GM13977 (cell line): ENCODE results near the gene OR8D1.

Source experiments
- DNase-seq: peaks from one replicate; pipeline ENCODE4 v3.0.0; 2012; ENCODE audit warnings: low spot score
- in situ Hi-C: fragments of 300-500 bp; cut with MboI; formaldehyde crosslinking; loops from one replicate; pipeline ENCODE4 v1.12.0; 2022; ENCODE audit warnings: low sequenced_read_pairs, low pct_unique_long_range_greater_than_20kb, mixed read lengths, inconsistent platforms; ENCODE audit not compliant: unreplicated experiment
- TF ChIP-seq, protein P1 (sequence below): IDR thresholded peaks from 2 replicates; pipeline ENCODE4 v1.5.1; 2012; ENCODE audit warnings: mild to moderate bottlenecking, control low read depth; ENCODE audit not compliant: insufficient read depth; ENCODE audit errors: extremely low read depth, missing control alignments

Gene OR8D1

DNA sequence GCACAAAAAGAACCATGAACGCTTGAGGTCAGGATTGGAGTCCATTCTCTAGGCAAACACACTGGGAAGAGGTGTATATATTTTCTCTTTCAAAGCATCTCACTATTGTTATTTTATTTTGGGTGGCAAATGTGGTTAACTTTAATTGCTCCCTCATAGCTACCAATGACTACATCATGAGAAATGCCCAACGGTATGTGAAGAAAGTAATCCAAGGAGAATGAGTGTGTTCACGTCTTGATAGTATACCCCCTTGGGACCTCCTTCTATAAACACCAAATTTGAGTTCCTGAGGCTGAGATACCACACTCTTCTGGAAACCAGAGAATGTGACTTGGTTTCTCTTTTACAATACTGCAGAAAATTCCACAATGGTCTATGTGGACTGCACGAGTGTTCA is 15.8 kb downstream of the OR8D1 start:
- TF ChIP-seq, protein P1, sequence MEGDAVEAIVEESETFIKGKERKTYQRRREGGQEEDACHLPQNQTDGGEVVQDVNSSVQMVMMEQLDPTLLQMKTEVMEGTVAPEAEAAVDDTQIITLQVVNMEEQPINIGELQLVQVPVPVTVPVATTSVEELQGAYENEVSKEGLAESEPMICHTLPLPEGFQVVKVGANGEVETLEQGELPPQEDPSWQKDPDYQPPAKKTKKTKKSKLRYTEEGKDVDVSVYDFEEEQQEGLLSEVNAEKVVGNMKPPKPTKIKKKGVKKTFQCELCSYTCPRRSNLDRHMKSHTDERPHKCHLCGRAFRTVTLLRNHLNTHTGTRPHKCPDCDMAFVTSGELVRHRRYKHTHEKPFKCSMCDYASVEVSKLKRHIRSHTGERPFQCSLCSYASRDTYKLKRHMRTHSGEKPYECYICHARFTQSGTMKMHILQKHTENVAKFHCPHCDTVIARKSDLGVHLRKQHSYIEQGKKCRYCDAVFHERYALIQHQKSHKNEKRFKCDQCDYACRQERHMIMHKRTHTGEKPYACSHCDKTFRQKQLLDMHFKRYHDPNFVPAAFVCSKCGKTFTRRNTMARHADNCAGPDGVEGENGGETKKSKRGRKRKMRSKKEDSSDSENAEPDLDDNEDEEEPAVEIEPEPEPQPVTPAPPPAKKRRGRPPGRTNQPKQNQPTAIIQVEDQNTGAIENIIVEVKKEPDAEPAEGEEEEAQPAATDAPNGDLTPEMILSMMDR: no peak
- in situ Hi-C loops: no loop called here

GRCh38 chr11:124296016-124296415 is 17.7 kb downstream of the OR8D1 start:
- in situ Hi-C loops: no loop called here
- TF ChIP-seq, protein P1: no peak
- DNase-seq: no peak

More for the DNA sequence above, 15.8 kb downstream of the OR8D1 start:
- no peak for DNase-seq

DNA sequence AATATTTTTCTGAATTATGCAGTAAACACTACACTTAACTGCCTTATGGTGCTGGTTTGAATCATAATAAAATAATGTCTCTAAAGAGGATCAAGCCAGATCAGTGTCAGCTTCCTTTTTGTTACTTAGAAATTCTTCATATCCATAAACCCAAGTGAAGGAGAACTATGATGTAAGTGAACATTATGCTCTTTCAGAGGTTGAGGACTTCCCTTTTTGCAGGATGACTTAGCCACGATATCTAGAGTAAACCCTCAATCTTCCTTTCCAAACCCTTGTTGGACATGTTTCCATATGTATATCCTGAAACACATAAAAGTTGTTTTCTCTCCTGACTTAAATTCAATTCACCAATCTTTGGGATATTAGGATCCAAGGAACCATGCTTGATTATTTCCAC is 19.1 kb downstream of the OR8D1 start:
- in situ Hi-C loops: no loop called here

GRCh38 chr11:124285610-124286344 is 28.0 kb downstream of the OR8D1 start:
- DNase-seq: no peak
- TF ChIP-seq, protein P1: no peak
- in situ Hi-C loops: no loop called here

More for the DNA sequence above, 19.1 kb downstream of the OR8D1 start:
- TF ChIP-seq, protein P1: no peak
- no peak for DNase-seq

- DNase-seq: no peak
- TF ChIP-seq, protein P1: no peak
- in situ Hi-C loops: no loop called here
These were observed 35.5 kb downstream of the OR8D1 start for GRCh38 chr11:124278261-124278660.

- DNase-seq: no peak
- in situ Hi-C loops: no loop called here
- TF ChIP-seq, protein P1: peak; percentile 19
These were observed 35.9 kb downstream of the OR8D1 start for GRCh38 chr11:124277804-124278203.

DNA sequence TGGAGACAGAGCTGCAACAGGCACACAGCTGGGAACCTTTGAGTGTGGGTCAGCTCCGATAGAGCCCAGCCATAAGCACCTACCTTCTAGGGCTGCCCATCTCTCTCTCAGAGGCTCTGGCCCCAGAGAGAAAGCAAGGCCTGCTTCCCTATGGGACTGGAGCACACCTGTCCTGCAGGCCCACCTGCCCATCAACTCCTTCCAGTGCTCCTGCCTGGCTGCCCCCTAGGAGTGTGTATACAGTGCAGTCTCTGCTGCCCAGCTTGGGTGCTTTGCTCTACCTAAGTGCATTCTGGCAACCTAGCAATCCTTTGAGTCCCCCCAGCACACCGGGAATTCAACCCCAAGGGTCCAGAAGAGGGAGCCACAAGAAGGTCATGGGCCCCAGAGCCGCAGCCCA is 36.5 kb downstream of the OR8D1 start:
- DNase-seq: no peak
- TF ChIP-seq, protein P1: no peak
- in situ Hi-C loops: no loop called here
